ENCODE results near the gene CYB5D1.

CYB5D1 gene

GRCh38 chr17:7841915-7842379, 15.9 kb upstream of the CYB5D1 start:
- TF ChIP-seq CTCF (IDR thresholded peaks at IDR 0.05; ENCODE audit: low read depth, low read length, missing control alignments), result no peak
- no peak for DNase-seq (ENCODE audit: extremely low read depth, low read depth)
- H3K4me3 ChIP-seq (replicated peaks; ENCODE audit: low read depth, low read length), result peak overlapping the region; percentile 89

DNA sequence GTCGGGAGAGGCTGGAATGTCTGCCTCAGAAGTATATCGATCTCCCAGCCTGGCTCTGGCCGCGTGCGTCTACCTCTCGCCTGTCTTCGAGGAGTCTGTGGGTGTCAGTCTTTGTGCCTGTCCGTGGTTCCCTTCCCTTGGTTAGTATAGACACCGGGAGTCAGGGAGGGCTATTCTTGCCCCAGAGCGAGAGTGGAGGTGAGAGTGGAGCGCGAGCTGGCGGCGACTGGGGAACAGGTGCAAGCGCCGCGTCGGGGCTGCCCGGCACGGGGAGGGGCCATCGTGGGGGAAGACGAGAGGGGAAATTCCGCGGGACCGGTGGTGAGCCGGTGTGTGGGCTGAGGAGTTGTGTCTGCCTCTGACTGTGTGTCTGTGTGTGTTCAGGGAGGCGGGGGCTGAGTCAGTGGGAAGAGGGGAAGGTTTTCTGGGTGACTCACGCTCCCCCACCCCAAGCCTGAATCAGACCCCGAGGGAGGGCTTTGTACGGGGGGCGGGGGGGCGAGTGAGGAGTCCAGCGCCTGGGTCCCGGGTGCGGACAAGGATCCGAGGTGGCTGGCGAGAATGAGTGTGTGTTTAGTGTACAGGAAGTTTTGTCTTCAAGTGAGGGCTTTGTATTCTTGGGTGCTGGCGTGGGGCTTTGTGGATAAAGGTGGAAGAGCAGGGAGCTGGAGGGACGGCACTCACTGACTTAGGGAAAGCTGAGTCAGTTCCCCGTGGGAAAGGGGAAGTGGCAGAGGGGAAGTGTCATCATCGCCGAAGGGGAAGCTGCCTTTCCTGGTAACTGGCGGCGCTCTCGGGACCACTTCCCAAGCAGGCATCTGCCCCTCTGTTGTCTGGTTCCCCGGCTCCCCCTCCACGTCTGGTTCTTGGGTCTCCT, 15.2 kb upstream of the CYB5D1 start:
- no peak for TF ChIP-seq CTCF (IDR thresholded peaks at IDR 0.05; ENCODE audit: low read depth, low read length, missing control alignments)
- DNase-seq (ENCODE audit: extremely low read depth, low read depth), result no peak
- peak overlapping the region; percentile 89 for H3K4me3 ChIP-seq (replicated peaks; ENCODE audit: low read depth, low read length)

DNA sequence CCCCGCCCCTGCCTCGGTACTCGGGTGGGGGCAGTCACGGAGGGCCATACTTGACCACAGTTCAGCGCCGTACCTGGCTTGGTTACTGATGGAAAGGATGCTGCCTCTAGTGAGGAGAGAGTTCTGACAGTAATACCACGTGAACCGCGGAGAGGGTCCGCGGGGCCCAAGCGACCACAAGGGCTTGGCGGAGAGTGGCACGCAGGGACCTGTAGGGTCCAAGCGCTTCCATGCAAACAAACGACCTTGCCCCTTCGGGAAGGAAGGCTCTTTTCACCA, 14.6 kb upstream of the CYB5D1 start:
- no peak for DNase-seq (ENCODE audit: extremely low read depth, low read depth)
- TF ChIP-seq CTCF (IDR thresholded peaks at IDR 0.05; ENCODE audit: low read depth, low read length, missing control alignments), result no peak
- peak overlapping the region; percentile 89 for H3K4me3 ChIP-seq (replicated peaks; ENCODE audit: low read depth, low read length)

- no peak for TF ChIP-seq CTCF (IDR thresholded peaks at IDR 0.05; ENCODE audit: low read depth, low read length, missing control alignments)
- no peak for DNase-seq (ENCODE audit: extremely low read depth, low read depth)
- peak overlapping the region; percentile 89 for H3K4me3 ChIP-seq (replicated peaks; ENCODE audit: low read depth, low read length)
Observed at GRCh38 chr17:7843536-7844291, 14.1 kb upstream of the CYB5D1 start.

DNA sequence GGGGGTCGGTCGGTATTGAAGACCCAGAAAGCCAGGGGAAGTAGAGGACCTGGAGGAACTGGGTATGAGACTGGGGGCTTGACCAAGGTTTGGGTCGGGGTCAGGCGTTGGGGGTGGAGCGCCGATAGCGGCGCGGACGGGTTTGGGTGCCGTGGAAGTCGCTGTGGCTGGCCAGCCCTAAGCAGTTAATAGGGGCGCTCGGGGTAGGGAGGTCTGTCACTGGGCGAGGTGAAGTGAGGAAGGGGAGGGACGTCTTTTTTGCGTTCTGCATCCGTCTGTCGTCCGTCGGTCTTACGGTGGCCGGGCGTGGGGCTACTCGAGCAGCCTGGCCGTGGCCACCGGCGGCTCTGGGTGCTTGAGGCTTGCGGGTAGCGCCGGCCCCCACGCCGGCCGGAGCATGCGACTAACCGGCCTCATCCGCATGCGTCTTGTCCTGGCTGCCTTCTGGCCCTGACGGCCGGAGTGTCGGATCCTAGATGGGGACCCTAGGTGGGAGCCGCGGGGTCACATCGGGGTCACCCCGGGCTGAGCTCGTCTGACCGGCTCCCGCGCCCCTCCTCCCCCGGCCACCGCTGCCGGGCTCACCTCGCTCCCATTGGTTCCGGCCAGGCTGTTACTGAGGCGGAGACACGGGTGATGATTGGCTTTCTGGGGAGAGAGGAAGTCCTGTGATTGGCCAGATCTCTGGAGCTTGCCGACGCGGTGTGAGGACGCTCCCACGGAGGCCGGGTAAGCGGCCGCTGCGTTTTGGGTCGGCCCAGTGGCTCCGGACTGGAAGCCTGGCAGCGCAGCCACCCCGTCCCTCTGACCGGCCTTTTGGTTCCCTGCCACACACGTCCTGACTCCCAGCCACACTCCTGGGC, 13.3 kb upstream of the CYB5D1 start:
- TF ChIP-seq CTCF (IDR thresholded peaks at IDR 0.05; ENCODE audit: low read depth, low read length, missing control alignments), result no peak
- peak overlapping the region; percentile 89 for H3K4me3 ChIP-seq (replicated peaks; ENCODE audit: low read depth, low read length)
- no peak for DNase-seq (ENCODE audit: extremely low read depth, low read depth)

GRCh38 chr17:7845359-7846062, 12.3 kb upstream of the CYB5D1 start:
- no peak for TF ChIP-seq CTCF (IDR thresholded peaks at IDR 0.05; ENCODE audit: low read depth, low read length, missing control alignments)
- H3K4me3 ChIP-seq (replicated peaks; ENCODE audit: low read depth, low read length), result peak overlapping the region; percentile 89
- no peak for DNase-seq (ENCODE audit: extremely low read depth, low read depth)

All from HFF-Myc (cell line).